Adipocyte (in vitro differentiated cells): Measurements from ENCODE around the gene SENP7.
"Not testable (repeated sequence)": the region's sequence is repeated elsewhere in the genome, so short reads cannot be mapped to it uniquely, and the experiment has no call there.

Source experiments
- DNase-seq: peaks from one replicate; pipeline ENCODE4 v3.0.0-alpha.2; 2015; ENCODE audit warnings: low read depth
- H3K27me3 ChIP-seq: replicated peaks from 2 replicates; pipeline ENCODE4 v1.7.0; 2013; ENCODE audit warnings: mild to moderate bottlenecking, low read length, moderate library complexity; ENCODE audit not compliant: control insufficient read depth, insufficient read depth
- H3K36me3 ChIP-seq: 2 replicates; pipeline ENCODE4 v1.7.0; 2013; ENCODE audit warnings: low read length, mild to moderate bottlenecking, moderate library complexity; ENCODE audit not compliant: control insufficient read depth, insufficient read depth, severe bottlenecking
- H3K4me1 ChIP-seq: 2 replicates; pipeline ENCODE4 v1.7.0; 2013; ENCODE audit warnings: mild to moderate bottlenecking, low read length, moderate library complexity; ENCODE audit not compliant: control insufficient read depth, insufficient read depth
- H3K4me3 ChIP-seq: 2 replicates; pipeline ENCODE4 v1.7.0; 2013; ENCODE audit warnings: mild to moderate bottlenecking, low read length, moderate library complexity
- H3K9ac ChIP-seq: 2 replicates; pipeline ENCODE4 v1.7.0; 2013; ENCODE audit warnings: mild to moderate bottlenecking, low read length, moderate library complexity
- H3K9me3 ChIP-seq: 2 replicates; pipeline ENCODE4 v1.7.0; 2013; ENCODE audit warnings: mild to moderate bottlenecking, low read length, moderate library complexity; ENCODE audit not compliant: control insufficient read depth

Gene SENP7

DNA sequence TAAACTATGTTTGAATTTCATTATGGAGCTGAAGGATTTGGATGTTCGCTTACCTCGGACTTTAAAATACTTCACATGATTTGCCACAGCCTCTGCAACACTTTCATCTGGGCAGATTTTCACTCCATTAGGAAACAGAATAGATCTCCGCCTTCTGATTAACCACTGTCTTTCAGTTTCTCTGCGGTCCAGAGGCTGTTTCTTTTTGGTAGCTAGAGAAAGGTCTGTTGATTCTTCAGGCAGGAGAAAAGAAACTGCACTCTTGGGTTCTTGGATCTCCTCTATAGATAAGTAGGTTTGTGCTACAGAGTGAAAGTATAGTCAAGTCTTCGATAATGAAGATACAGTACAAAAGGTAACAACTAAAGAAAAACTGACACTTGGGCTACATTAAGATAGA lies 193.5 kb downstream of the SENP7 start:
- Histone ChIP-seq H3K27me3 (no peaks in the 10 kb centered on the region), H3K4me3 (no peak overlapping the region), H3K36me3 (no peaks in the 10 kb centered on the region), H3K9ac (no peak overlapping the region), H3K4me1 (no peaks in the 10 kb centered on the region), H3K9me3 (no peaks in the 10 kb centered on the region)
- DNase-seq = no peak

- H3K36me3 ChIP-seq = no peaks in the 10 kb centered on the region
- peaks cover 8% of the 10 kb centered on the region for H3K9me3 ChIP-seq
- no peaks in the 10 kb centered on the region for H3K27me3 ChIP-seq
- H3K9ac ChIP-seq = no peak overlapping the region
- DNase-seq = no peak
- H3K4me3 ChIP-seq = no peak overlapping the region
- H3K4me1 ChIP-seq = peaks cover 11% of the 10 kb centered on the region
Observed at GRCh38 chr3:101312545-101312944, 200.5 kb downstream of the SENP7 start.

GRCh38 chr3:101311676-101312075 lies 201.3 kb downstream of the SENP7 start:
- Histone ChIP-seq H3K36me3 (no peaks in the 10 kb centered on the region), H3K4me3 (no peak overlapping the region), H3K9ac (no peak overlapping the region), H3K4me1 (peaks cover 11% of the 10 kb centered on the region), H3K27me3 (no peaks in the 10 kb centered on the region), H3K9me3 (peaks cover 8% of the 10 kb centered on the region)
- no peak for DNase-seq

DNA sequence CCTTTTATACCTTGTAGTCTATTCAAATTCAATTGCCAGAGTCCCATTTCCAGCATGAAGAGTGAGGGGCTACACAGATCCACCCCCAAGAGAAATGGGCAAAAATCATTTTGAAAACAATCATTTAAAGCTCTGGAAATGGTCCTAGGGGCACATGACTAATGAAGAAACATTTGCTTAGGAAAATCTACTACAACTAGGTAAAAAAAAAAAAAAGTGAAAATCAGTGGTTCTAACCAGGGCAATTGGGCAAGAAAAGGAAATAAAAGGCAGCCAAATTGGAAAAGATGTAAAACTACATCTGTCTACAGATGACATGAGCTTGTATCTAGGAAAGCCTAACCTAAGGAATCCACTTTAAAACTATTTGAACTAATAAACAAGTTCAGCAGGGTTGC lies 202.0 kb downstream of the SENP7 start:
- peak overlapping the region; percentile 64 for H3K4me3 ChIP-seq
- H3K9me3 ChIP-seq = peaks cover 8% of the 10 kb centered on the region
- H3K27me3 ChIP-seq = no peaks in the 10 kb centered on the region
- H3K4me1 ChIP-seq = peaks cover 11% of the 10 kb centered on the region
- H3K9ac ChIP-seq = no peak overlapping the region
- DNase-seq = peak; percentile 26
- H3K36me3 ChIP-seq = no peaks in the 10 kb centered on the region

DNA sequence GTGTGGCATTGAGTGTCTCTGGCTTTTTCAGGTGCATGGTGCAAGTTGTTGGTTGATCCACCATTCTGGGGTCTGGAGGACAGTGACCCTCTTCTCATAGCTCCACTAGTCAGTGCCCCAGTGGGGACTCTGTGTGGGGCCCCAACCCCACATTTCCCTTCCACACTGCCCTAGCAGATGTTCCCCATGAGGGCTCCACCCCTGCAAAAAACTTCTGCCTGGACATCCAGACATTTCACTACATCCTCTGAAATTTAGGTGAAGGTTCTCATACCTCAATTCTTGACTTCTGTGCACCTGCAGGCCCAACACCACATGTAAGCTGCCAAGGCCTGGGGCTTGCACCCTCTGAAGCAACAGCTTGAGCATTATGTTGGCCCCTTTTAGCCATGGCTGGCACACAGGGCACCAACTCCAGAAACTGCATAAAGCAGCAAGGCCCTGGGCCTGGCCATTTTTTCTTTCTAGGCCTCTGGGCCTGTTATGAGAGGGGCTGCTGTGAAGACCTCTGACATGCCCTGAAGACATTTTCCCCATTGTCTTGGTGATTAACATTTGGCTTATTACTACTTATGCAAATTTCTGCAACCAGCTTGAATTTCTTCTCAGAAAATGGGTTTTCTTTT lies 204.8 kb downstream of the SENP7 start:
- H3K4me3 ChIP-seq = not testable (repeated sequence)

GRCh38 chr3:101303836-101304235 lies 209.2 kb downstream of the SENP7 start:
- no peak overlapping the region for H3K9ac ChIP-seq
- no peaks in the 10 kb centered on the region for H3K36me3 ChIP-seq
- H3K4me3 ChIP-seq = no peak overlapping the region
- no peaks in the 10 kb centered on the region for H3K27me3 ChIP-seq
- peaks cover 8% of the 10 kb centered on the region for H3K9me3 ChIP-seq
- no peak for DNase-seq
- no peaks in the 10 kb centered on the region for H3K4me1 ChIP-seq

More for the DNA sequence above, 204.8 kb downstream of the SENP7 start:
- H3K27me3 ChIP-seq, H3K9me3 ChIP-seq, H3K36me3 ChIP-seq, H3K9ac ChIP-seq, DNase-seq: not testable (repeated sequence)
- peaks cover 11% of the 10 kb centered on the region for H3K4me1 ChIP-seq

DNA sequence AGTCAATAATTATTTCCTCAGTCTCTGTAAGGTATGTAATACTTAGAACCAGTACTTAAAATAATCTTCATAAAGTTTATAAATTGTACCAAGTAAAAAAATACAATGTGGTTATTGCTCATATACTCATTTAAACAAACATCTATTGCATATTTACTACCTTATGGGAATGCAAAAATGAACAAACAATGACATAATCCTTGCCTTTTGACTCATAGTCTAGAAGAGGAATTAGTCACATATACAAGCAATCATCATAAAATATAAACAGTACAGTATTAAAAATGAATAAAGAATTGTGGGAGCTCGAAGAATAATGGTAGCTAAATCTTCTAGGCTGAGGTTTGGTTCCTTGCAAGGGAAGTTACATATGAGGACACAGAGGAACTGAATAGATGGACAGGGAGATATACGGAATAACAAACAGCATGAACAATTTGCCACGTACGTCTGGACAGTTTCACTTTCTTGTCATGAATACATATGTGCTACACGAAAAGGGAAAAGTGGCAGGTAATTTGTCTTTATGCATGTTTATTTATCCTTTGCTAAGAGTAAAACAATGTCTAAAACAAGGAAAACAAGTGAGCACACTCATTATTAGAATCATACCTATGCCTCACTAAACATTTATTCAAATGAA lies 209.8 kb downstream of the SENP7 start:
- Histone ChIP-seq H3K4me1 (no peaks in the 10 kb centered on the region), H3K4me3 (no peak overlapping the region), H3K9ac (no peak overlapping the region), H3K9me3 (peaks cover 4% of the 10 kb centered on the region), H3K36me3 (no peaks in the 10 kb centered on the region), H3K27me3 (no peaks in the 10 kb centered on the region)
- DNase-seq = peak; percentile 35

- no peaks in the 10 kb centered on the region for H3K27me3 ChIP-seq
- H3K4me3 ChIP-seq = no peak overlapping the region
- no peak overlapping the region for H3K9ac ChIP-seq
- H3K4me1 ChIP-seq = no peaks in the 10 kb centered on the region
- DNase-seq = no peak
- H3K9me3 ChIP-seq = no peaks in the 10 kb centered on the region
- no peaks in the 10 kb centered on the region for H3K36me3 ChIP-seq
Observed at GRCh38 chr3:101300073-101300472, 212.9 kb downstream of the SENP7 start.

DNA sequence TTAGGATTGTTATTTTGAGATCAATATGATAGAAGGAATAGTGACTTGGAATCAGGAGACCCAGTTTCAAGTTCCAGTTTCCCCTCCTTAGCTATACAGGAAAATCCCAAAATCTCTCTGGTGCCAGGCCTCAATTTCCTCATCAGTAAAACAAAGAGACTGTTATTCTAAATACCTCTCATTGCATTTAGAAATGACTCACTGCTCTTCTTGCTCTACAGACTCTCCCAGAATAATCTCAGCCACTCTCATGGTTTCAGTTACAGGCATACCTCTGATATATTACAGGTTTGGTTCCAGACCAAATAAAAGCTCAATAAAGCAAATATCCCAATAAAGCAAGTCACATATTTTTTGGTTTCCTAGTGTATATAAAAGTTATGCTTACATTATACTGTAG lies 221.0 kb downstream of the SENP7 start:
- H3K4me3 ChIP-seq = no peak overlapping the region
- H3K9me3 ChIP-seq = no peaks in the 10 kb centered on the region
- peak; percentile 62 for DNase-seq
- no peak overlapping the region for H3K9ac ChIP-seq
- no peaks in the 10 kb centered on the region for H3K36me3 ChIP-seq
- no peaks in the 10 kb centered on the region for H3K27me3 ChIP-seq
- peaks cover 5% of the 10 kb centered on the region for H3K4me1 ChIP-seq

DNA sequence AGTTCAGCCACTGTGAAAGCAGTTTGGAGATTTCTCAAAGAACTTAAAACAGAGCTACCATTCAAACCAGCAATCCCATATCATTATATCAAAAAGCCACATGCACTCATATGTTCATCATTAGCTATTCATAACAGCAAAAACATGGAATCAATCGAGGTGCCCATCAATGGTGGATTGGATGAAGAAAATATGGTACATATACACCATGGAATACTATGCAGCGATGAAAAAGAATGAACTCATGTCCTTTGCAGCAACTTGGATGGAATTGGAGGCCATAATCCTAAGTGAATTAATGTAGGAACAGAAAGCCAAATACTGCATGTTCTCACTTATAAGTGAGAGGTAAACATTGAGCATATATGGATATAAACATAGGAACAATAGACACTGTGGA lies 224.7 kb downstream of the SENP7 start:
- Histone ChIP-seq H3K4me3 (no peak overlapping the region), H3K36me3 (no peaks in the 10 kb centered on the region), H3K4me1 (peaks cover 8% of the 10 kb centered on the region), H3K27me3 (no peaks in the 10 kb centered on the region), H3K9me3 (no peaks in the 10 kb centered on the region), H3K9ac (no peak overlapping the region)
- no peak for DNase-seq

DNA sequence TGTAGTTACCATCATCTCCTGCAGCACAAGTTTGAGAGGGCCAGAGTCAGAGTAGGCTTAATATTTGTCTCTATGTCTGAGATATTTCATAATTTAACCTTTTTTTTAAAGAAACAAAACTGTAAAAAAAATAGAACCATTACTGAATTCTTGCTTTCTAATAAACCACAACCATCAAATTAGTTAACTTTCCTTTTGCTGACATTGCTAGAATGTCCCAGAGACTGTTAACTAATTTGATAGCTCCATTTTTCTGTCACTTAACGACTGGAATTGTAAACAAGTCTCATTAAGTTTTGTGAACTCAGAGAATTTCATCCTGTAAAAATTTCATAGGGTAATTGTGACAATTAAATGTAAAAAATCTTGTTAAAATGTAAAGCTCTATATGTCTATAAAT lies 228.3 kb downstream of the SENP7 start:
- Histone ChIP-seq H3K4me1 (peaks cover 3% of the 10 kb centered on the region), H3K27me3 (no peaks in the 10 kb centered on the region), H3K4me3 (no peak overlapping the region), H3K9ac (no peak overlapping the region), H3K36me3 (no peaks in the 10 kb centered on the region), H3K9me3 (no peaks in the 10 kb centered on the region)
- no peak for DNase-seq
